NCI-H526 treated with DMSO at 0.1 percent for 48 hours (cell line): ENCODE measurements around the gene PTPRCAP.
A peak's percentile ranks its signal among the peaks of the same experiment; 100 is the strongest.
"Not testable (repeated sequence)": the region's sequence is repeated elsewhere in the genome, so short reads cannot be mapped to it uniquely, and the experiment has no call there.

Experiments
- DNase-seq: peaks from one replicate; lab custom pipeline; 2025; lab: John Stamatoyannopoulos, UW

Gene PTPRCAP

GRCh38 chr11:67437082-67437808, at the start of gene PTPRCAP:
Gene PTPRCAP, minus strand, starts transcription at chr11:67437682. Its CDS starts 63 bp downstream, at chr11:67437619.
- DNase-seq = no peak

- DNase-seq = no peak
These were observed 49.2 kb upstream of the PTPRCAP start for GRCh38 chr11:67486481-67487195.

- not testable (repeated sequence) for DNase-seq
These were observed 48.4 kb upstream of the PTPRCAP start for GRCh38 chr11:67485873-67486361.

GRCh38 chr11:67484847-67485311, 47.4 kb upstream of the PTPRCAP start:
- no peak for DNase-seq

GRCh38 chr11:67483831-67484665, 46.6 kb upstream of the PTPRCAP start:
- no peak for DNase-seq

GRCh38 chr11:67482827-67483798, 45.6 kb upstream of the PTPRCAP start, which contains the start of gene AIP:
Gene AIP, plus strand, starts transcription at chr11:67483026. Its CDS starts 133 bp downstream, at chr11:67483159.
- DNase-seq = peak; percentile 98

GRCh38 chr11:67482275-67482826, 44.9 kb upstream of the PTPRCAP start:
- DNase-seq = no peak

- not testable (repeated sequence) for DNase-seq
These were observed 40.0 kb upstream of the PTPRCAP start for GRCh38 chr11:67477344-67478050.

GRCh38 chr11:67476692-67477091, 39.2 kb upstream of the PTPRCAP start:
- not testable (repeated sequence) for DNase-seq

- no peak for DNase-seq
These were observed 35.4 kb upstream of the PTPRCAP start for GRCh38 chr11:67472882-67473281.

- DNase-seq = no peak
These were observed 33.0 kb upstream of the PTPRCAP start for GRCh38 chr11:67470337-67471002.

GRCh38 chr11:67469508-67469811, 32.0 kb upstream of the PTPRCAP start:
- no peak for DNase-seq

- DNase-seq = peak; percentile 68
These were observed 31.5 kb upstream of the PTPRCAP start, which contains the start of gene TMEM134 for GRCh38 chr11:67468759-67469507. Gene TMEM134, minus strand, starts transcription at chr11:67469251. Its CDS starts 59 bp downstream, at chr11:67469192.

- no peak for DNase-seq
These were observed 30.9 kb upstream of the PTPRCAP start for GRCh38 chr11:67468456-67468758.

- DNase-seq = no peak
These were observed 30.6 kb upstream of the PTPRCAP start for GRCh38 chr11:67468056-67468455.

GRCh38 chr11:67466962-67467771, 29.7 kb upstream of the PTPRCAP start:
- no peak for DNase-seq

GRCh38 chr11:67466367-67466766, 28.9 kb upstream of the PTPRCAP start:
- no peak for DNase-seq

- DNase-seq = not testable (repeated sequence)
These were observed 28.0 kb upstream of the PTPRCAP start for GRCh38 chr11:67465530-67465929.
